IMR-90 (cell line): ENCODE data around the gene STAT5A. TPM values are rescaled to one million over a fixed set of nuclear protein-coding genes. Genes with fewer than 3 reads are reported as not detected.

ENCODE experiments used
- ATAC-seq: fragments of 200-7000 bp; cut with Tn5 transposase; 2 replicates; pipeline ENCODE4 v1.9.1; 2020; ENCODE audit warnings: low read depth, mild to moderate bottlenecking, moderate library complexity
- BruUV-seq: library from RNA; stranded (reverse); fragments of 400-500 nt; replicated peaks from 2 replicates; lab custom pipeline; 2021; lab: Mats Ljungman, UMichigan
- CTCF ChIA-PET: fragments of 300-600 bp; formaldehyde crosslinking; extraction: SDS; loops from one replicate; lab custom pipeline; 2021; ENCODE audit warnings: antibody characterized with exemption; lab: Yijun Ruan, JAX
- POLR2A ChIA-PET: fragments of 300-600 bp; sonication (Branson Sonifier 250); formaldehyde crosslinking; loops from one replicate; lab custom pipeline; 2022; ENCODE audit warnings: antibody characterized with exemption; ENCODE audit not compliant: unreplicated experiment; lab: Charles Lee
- DNase-seq: peaks from one replicate; pipeline ENCODE4 v3.0.0; 2013
- H2AFZ ChIP-seq: replicated peaks from 2 replicates; pipeline ENCODE3; 2013; ENCODE audit warnings: low read length, mild to moderate bottlenecking; ENCODE audit not compliant: poor library complexity
- H2AK5ac ChIP-seq: 2 replicates; pipeline ENCODE4 v1.6.1; 2013; ENCODE audit warnings: low read depth, low read length, inconsistent platforms
- H2AK9ac ChIP-seq: replicated peaks from 2 replicates; pipeline ENCODE3; 2013; ENCODE audit warnings: mild to moderate bottlenecking, low read depth, low read length, moderate library complexity; ENCODE audit not compliant: poor library complexity
- H2BK120ac ChIP-seq: 2 replicates; pipeline ENCODE4 v1.6.1; 2013; ENCODE audit warnings: low read depth, low read length, inconsistent platforms
- H2BK15ac ChIP-seq: 3 replicates; pipeline ENCODE4 v1.6.1; 2013; ENCODE audit warnings: low read depth, low read length, inconsistent platforms
- H2BK20ac ChIP-seq: 2 replicates; pipeline ENCODE4 v1.6.1; 2013; ENCODE audit warnings: low read depth, mild to moderate bottlenecking, inconsistent platforms, low read length, moderate library complexity
- H2BK5ac ChIP-seq: 2 replicates; pipeline ENCODE4 v1.6.1; 2013; ENCODE audit warnings: mild to moderate bottlenecking, low read depth, low read length, inconsistent platforms; ENCODE audit not compliant: poor library complexity, severe bottlenecking
- H3K14ac ChIP-seq: replicated peaks from 2 replicates; pipeline ENCODE4 v1.6.1; 2013; ENCODE audit warnings: low read depth, low read length, inconsistent platforms
- H3K18ac ChIP-seq: 2 replicates; pipeline ENCODE4 v1.6.1; 2013; ENCODE audit warnings: low read depth, low read length, control low read depth
- H3K23ac ChIP-seq: 2 replicates; pipeline ENCODE4 v1.6.1; 2013; ENCODE audit warnings: low read depth, low read length, inconsistent platforms
- H3K27ac ChIP-seq: 2 replicates; pipeline ENCODE4 v1.5.1; 2013; ENCODE audit warnings: mild to moderate bottlenecking, control low read depth, low read length; ENCODE audit not compliant: insufficient read depth
- H3K27me3 ChIP-seq: 2 replicates; pipeline ENCODE4 v1.6.1; 2013; ENCODE audit warnings: low read length; ENCODE audit not compliant: control insufficient read depth, insufficient read depth
- H3K36me3 ChIP-seq: 2 replicates; pipeline ENCODE4 v1.6.1; 2013; ENCODE audit warnings: low read length, mixed read lengths; ENCODE audit not compliant: control insufficient read depth, insufficient read depth
- H3K4ac ChIP-seq: 2 replicates; pipeline ENCODE4 v1.6.1; 2013; ENCODE audit warnings: low read depth, low read length, inconsistent platforms
- H3K4me1 ChIP-seq: 2 replicates; pipeline ENCODE4 v1.6.1; 2013; ENCODE audit warnings: low read length, mixed read lengths; ENCODE audit not compliant: control insufficient read depth, insufficient read depth
- H3K4me2 ChIP-seq: 2 replicates; pipeline ENCODE4 v1.6.1; 2013; ENCODE audit warnings: low read depth, mild to moderate bottlenecking, control low read depth, low read length, moderate library complexity
- H3K4me3 ChIP-seq: 2 replicates; pipeline ENCODE4 v1.5.1; 2013; ENCODE audit warnings: low read depth, mild to moderate bottlenecking, control low read depth, low read length, moderate library complexity; ENCODE audit not compliant: insufficient read depth
- H3K56ac ChIP-seq: 2 replicates; pipeline ENCODE4 v1.6.1; 2013; ENCODE audit warnings: low read length, inconsistent platforms; ENCODE audit not compliant: insufficient read depth; ENCODE audit errors: extremely low read depth
- H3K79me1 ChIP-seq, 2 experiments: 2 replicates each; pipeline ENCODE4 v1.6.1; 2013; ENCODE audit warnings: low read length in 2 of 2, inconsistent platforms in 1 of 2, low read depth in 1 of 2
- H3K9ac ChIP-seq: 2 replicates; pipeline ENCODE4 v1.6.1; 2013; ENCODE audit warnings: low read depth, low read length, control low read depth
- H3K9me1 ChIP-seq: 2 replicates; pipeline ENCODE4 v1.6.1; 2013; ENCODE audit warnings: low read length, inconsistent platforms; ENCODE audit not compliant: insufficient read depth
- H3K9me3 ChIP-seq: 2 replicates; pipeline ENCODE4 v1.6.1; 2013; ENCODE audit warnings: low read length; ENCODE audit not compliant: control insufficient read depth, insufficient read depth
- H4K20me1 ChIP-seq: 2 replicates; pipeline ENCODE4 v1.6.1; 2013; ENCODE audit warnings: low read length, inconsistent platforms; ENCODE audit not compliant: insufficient read depth
- H4K5ac ChIP-seq: 2 replicates; pipeline ENCODE4 v1.6.1; 2013; ENCODE audit warnings: mild to moderate bottlenecking, low read depth, low read length, control low read depth
- H4K8ac ChIP-seq, 2 experiments: 2 replicates each; pipeline ENCODE4 v1.6.1; 2013; ENCODE audit warnings: low read depth in 2 of 2, low read length in 2 of 2, control low read depth in 1 of 2, inconsistent platforms in 1 of 2
- H4K91ac ChIP-seq: 2 replicates; pipeline ENCODE4 v1.6.1; 2013; ENCODE audit warnings: low read depth, low read length, inconsistent platforms; ENCODE audit not compliant: insufficient read depth
- BHLHE40 ChIP-seq: fragments of 150-350 bp; IDR thresholded peaks from 2 replicates; pipeline ENCODE4 v1.6.1; 2016; ENCODE audit warnings: mild to moderate bottlenecking, low read depth, low read length
- CEBPB ChIP-seq: IDR thresholded peaks from 2 replicates; pipeline ENCODE4 v1.6.1; 2012; ENCODE audit warnings: low read depth, low read length, improper control_type of control experiment
- CHD1 ChIP-seq: IDR thresholded peaks from 2 replicates; pipeline ENCODE4 v1.6.1; 2012; ENCODE audit warnings: low read depth, low read length, improper control_type of control experiment
- ELK1 ChIP-seq: fragments of 150-350 bp; IDR thresholded peaks from 2 replicates; pipeline ENCODE4 v1.6.1; 2016; ENCODE audit warnings: low read depth, mild to moderate bottlenecking, low read length, moderate library complexity, borderline replicate concordance
- FOS ChIP-seq: fragments of 150-350 bp; IDR thresholded peaks from 2 replicates; pipeline ENCODE4 v1.6.1; 2016; ENCODE audit warnings: low read depth, low read length
- MAFK ChIP-seq: IDR thresholded peaks from 2 replicates; pipeline ENCODE4 v1.6.1; 2012; ENCODE audit warnings: low read depth, low read length, improper control_type of control experiment
- MAZ ChIP-seq: IDR thresholded peaks from 2 replicates; pipeline ENCODE4 v1.6.1; 2012; ENCODE audit warnings: low read depth, mild to moderate bottlenecking, low read length, improper control_type of control experiment, moderate library complexity, borderline replicate concordance
- NFE2L2 ChIP-seq: fragments of 150-350 bp; IDR thresholded peaks from 2 replicates; pipeline ENCODE4 v1.6.1; 2016; ENCODE audit warnings: low read depth, mild to moderate bottlenecking, low read length
- POLR2A ChIP-seq: IDR thresholded peaks from 2 replicates; pipeline ENCODE4 v1.6.1; 2012; ENCODE audit warnings: mild to moderate bottlenecking, low read depth, low read length
- RCOR1 ChIP-seq: IDR thresholded peaks from 2 replicates; pipeline ENCODE4 v1.6.1; 2012; ENCODE audit warnings: mild to moderate bottlenecking, low read length, improper control_type of control experiment; ENCODE audit not compliant: insufficient replicate concordance
- RFX5 ChIP-seq: IDR thresholded peaks from 2 replicates; pipeline ENCODE4 v1.8.0; 2012; ENCODE audit warnings: low read depth, mild to moderate bottlenecking, low read length, moderate library complexity
- SMC3 ChIP-seq: fragments of 150-350 bp; IDR thresholded peaks from 2 replicates; pipeline ENCODE4 v1.6.1; 2016; ENCODE audit warnings: low read depth, mild to moderate bottlenecking, antibody characterized with exemption, low read length, moderate library complexity
- USF2 ChIP-seq: fragments of 150-350 bp; IDR thresholded peaks from 2 replicates; pipeline ENCODE4 v1.6.1; 2017; ENCODE audit warnings: mild to moderate bottlenecking, antibody characterized with exemption, low read length, low read depth
- WGBS, 2 experiments: methylation state at CpG; one replicate each; pipeline versions ENCODE4 v1.1.5 to v1.1.7; 2013; ENCODE audit warnings: missing lambda C conversion rate in 2 of 2; ENCODE audit not compliant: insufficient read length in 1 of 2; ENCODE audit errors: extremely low coverage in 2 of 2; 5-methylcytosine and 5-hydroxymethylcytosine counted together
- dilution Hi-C: fragments of 300-500 bp; cut with HindIII; formaldehyde crosslinking; loops from one replicate; pipeline ENCODE4 v1.14.3; 2018; ENCODE audit warnings: low sequenced_read_pairs; ENCODE audit not compliant: unreplicated experiment
- in situ Hi-C: fragments of 300-500 bp; cut with MboI; formaldehyde crosslinking; loops from 3 replicates; pipeline ENCODE4 v1.14.3; 2019; ENCODE audit warnings: low sequenced_read_pairs, inconsistent platforms, mixed read lengths
- intact Hi-C: fragments of 100-400 bp; cut with micrococcal nuclease; formaldehyde crosslinking; loops from 2 replicates; pipeline ENCODE4 v1.10.0; 2022
- polyA plus RNA-seq, 3 experiments: library from polyadenylated mRNA; depleted of rRNA; stranded (reverse); fragments of >200 nt; gene quantifications; 2 replicates each; pipeline ENCODE4 v1.2.3, GENCODE V29; 2012; ENCODE audit warnings: low replicate concordance in 1 of 3
- total RNA-seq: library from RNA; depleted of rRNA; stranded (reverse); fragments of >200 nt; gene quantifications from 2 replicates; pipeline ENCODE4 v1.2.3, GENCODE V29; 2012
- TF ChIP-seq, protein P1 (sequence below): conservative IDR thresholded peaks from 2 replicates; pipeline ENCODE4 v1.5.1; 2012; ENCODE audit warnings: mild to moderate bottlenecking, low read depth, low read length, improper control_type of control experiment

The STAT5A gene
- total and polyA plus RNA-seq, 2 of the 4 experiments (the other 2 are of a cell fraction): 1.3 to 1.4 TPM

GRCh38 chr17:42284024-42284369 lies 4.3 kb upstream of the STAT5A start:
- Histone ChIP-seq H3K56ac (no peak overlapping the region), H3K9me3 (no peaks in the 10 kb centered on the region), H3K4ac (no peak overlapping the region), H3K4me3 (no peak overlapping the region), H4K8ac (no peak overlapping the region), H2BK120ac (no peak overlapping the region), H2AK9ac (no peak overlapping the region), H3K23ac (no peak overlapping the region), H2BK20ac (no peak overlapping the region), H4K5ac (no peak overlapping the region), H3K27ac (no peak overlapping the region), H2BK15ac (no peak overlapping the region), H3K79me1 (no peaks in the 10 kb centered on the region), H3K4me1 (peaks cover 14% of the 10 kb centered on the region), H3K9me1 (0 out of 2 replicates have a peak, but pooled peaks cover 4% of the 10 kb centered on the region), H2BK5ac (no peak overlapping the region), H3K27me3 (no peaks in the 10 kb centered on the region; the same call in 1 of the 2 replicates), H3K4me2 (no peak overlapping the region), H3K9ac (no peak overlapping the region), H4K91ac (no peak overlapping the region), H3K18ac (no peak overlapping the region), H4K20me1 (no peaks in the 10 kb centered on the region), H2AFZ (no peak overlapping the region), H3K14ac (no peak overlapping the region), H2AK5ac (no peak overlapping the region), H3K36me3 (no peaks in the 10 kb centered on the region)
- no TSS peak for BruUV-seq
- in situ Hi-C loops: no loop called here
- WGBS, 2 experiments: 40% methylated on average over 1 of the region's 5 CpGs; no CpG with 5 or more reads in 1 of the 2 experiments
- dilution Hi-C loops: no loop called here
- ChIA-PET POLR2A (no interaction called here), CTCF (no interaction called here)
- DNase-seq (no peak), ATAC-seq (no peak)
- intact Hi-C loops: no loop called here
- no peak for TF ChIP-seq MAFK
- TF ChIP-seq RCOR1: no peak
- TF ChIP-seq, protein P1, sequence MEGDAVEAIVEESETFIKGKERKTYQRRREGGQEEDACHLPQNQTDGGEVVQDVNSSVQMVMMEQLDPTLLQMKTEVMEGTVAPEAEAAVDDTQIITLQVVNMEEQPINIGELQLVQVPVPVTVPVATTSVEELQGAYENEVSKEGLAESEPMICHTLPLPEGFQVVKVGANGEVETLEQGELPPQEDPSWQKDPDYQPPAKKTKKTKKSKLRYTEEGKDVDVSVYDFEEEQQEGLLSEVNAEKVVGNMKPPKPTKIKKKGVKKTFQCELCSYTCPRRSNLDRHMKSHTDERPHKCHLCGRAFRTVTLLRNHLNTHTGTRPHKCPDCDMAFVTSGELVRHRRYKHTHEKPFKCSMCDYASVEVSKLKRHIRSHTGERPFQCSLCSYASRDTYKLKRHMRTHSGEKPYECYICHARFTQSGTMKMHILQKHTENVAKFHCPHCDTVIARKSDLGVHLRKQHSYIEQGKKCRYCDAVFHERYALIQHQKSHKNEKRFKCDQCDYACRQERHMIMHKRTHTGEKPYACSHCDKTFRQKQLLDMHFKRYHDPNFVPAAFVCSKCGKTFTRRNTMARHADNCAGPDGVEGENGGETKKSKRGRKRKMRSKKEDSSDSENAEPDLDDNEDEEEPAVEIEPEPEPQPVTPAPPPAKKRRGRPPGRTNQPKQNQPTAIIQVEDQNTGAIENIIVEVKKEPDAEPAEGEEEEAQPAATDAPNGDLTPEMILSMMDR: no peak
- TF ChIP-seq FOS: no peak
- TF ChIP-seq BHLHE40: no peak
- TF ChIP-seq NFE2L2: no peak
- no peak for TF ChIP-seq SMC3
- no peak for TF ChIP-seq ELK1
- no peak for TF ChIP-seq USF2
- no peak for TF ChIP-seq RFX5
- no peak for TF ChIP-seq CHD1
- TF ChIP-seq MAZ: no peak
- TF ChIP-seq CEBPB: no peak
- TF ChIP-seq POLR2A: no peak
